ENCODE measurements around the gene CYSRT1.

DNA sequence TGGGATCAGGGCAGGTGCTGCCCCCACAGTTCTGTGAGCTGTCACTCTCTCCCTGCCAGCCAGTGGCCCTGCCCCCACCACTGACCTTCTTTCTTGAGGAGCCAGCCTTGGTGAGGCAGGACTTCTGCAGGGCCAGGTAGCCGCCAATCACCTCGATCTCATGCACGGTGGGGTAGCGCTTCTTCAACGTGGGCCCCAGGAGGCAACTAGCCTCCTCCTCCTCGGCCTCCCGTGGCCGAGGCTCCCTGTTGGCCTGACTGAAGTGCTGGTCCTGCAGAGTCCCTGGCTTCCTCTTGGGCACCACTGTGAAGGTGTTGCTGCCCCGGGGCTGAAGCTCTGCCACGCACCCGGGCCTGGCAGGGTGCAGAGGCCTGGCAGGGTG, 26.1 kb upstream of the CYSRT1 start:
- TF ChIP-seq CTCF (IDR thresholded peaks at IDR 0.05) (no peak), POLR2A (IDR thresholded peaks at IDR 0.05) (no peak)
